ENCODE results near the gene FETUB.

Gene FETUB

GRCh38 chr3:186653080-186653707 lies 13.0 kb downstream of the FETUB start:
- Histone ChIP-seq H3K4me1 (ENCODE audit: control insufficient read depth, insufficient read depth, low read length, unreplicated experiment) (no peaks in the 10 kb centered on the region), H2AFZ (ENCODE audit: low read length, unreplicated experiment) (no peak overlapping the region), H3K79me2 (ENCODE audit: control insufficient read depth, insufficient read depth, low read length, unreplicated experiment) (no peaks in the 10 kb centered on the region), H3K27me3 (ENCODE audit: insufficient read depth, low read length) (peaks cover 85% of the 10 kb centered on the region), H3K4me3 (ENCODE audit: low read depth, low read length) (no peak overlapping the region), H3K36me3 (ENCODE audit: insufficient read depth, low read length) (no peaks in the 10 kb centered on the region), H3K27ac (ENCODE audit: low read depth, low read length) (no peak overlapping the region)

- Histone ChIP-seq H3K36me3 (ENCODE audit: insufficient read depth, low read length) (no peaks in the 10 kb centered on the region), H3K27me3 (ENCODE audit: insufficient read depth, low read length) (peaks cover 79% of the 10 kb centered on the region), H3K4me3 (ENCODE audit: low read depth, low read length) (no peak overlapping the region), H2AFZ (ENCODE audit: low read length, unreplicated experiment) (no peak overlapping the region), H3K27ac (ENCODE audit: low read depth, low read length) (no peak overlapping the region), H3K4me1 (ENCODE audit: control insufficient read depth, insufficient read depth, low read length, unreplicated experiment) (no peaks in the 10 kb centered on the region), H3K79me2 (ENCODE audit: control insufficient read depth, insufficient read depth, low read length, unreplicated experiment) (no peaks in the 10 kb centered on the region)
Measured at GRCh38 chr3:186653984-186654383, 13.8 kb downstream of the FETUB start.

- no peak overlapping the region for H3K27ac ChIP-seq (ENCODE audit: low read depth, low read length)
Measured at GRCh38 chr3:186663361-186664118, 23.3 kb downstream of the FETUB start.

GRCh38 chr3:186664119-186664495 lies 23.9 kb downstream of the FETUB start:
- H3K27ac ChIP-seq (ENCODE audit: low read depth, low read length): no peak overlapping the region
- H2AFZ ChIP-seq (ENCODE audit: low read length, unreplicated experiment): no peak overlapping the region
- H3K4me3 ChIP-seq (ENCODE audit: low read depth, low read length): no peak overlapping the region
- H3K27me3 ChIP-seq (ENCODE audit: insufficient read depth, low read length): peaks cover 47% of the 10 kb centered on the region
- no peaks in the 10 kb centered on the region for H3K79me2 ChIP-seq (ENCODE audit: control insufficient read depth, insufficient read depth, low read length, unreplicated experiment)
- no peaks in the 10 kb centered on the region for H3K4me1 ChIP-seq (ENCODE audit: control insufficient read depth, insufficient read depth, low read length, unreplicated experiment)
- no peaks in the 10 kb centered on the region for H3K36me3 ChIP-seq (ENCODE audit: insufficient read depth, low read length)

More at GRCh38 chr3:186663361-186664118, 23.3 kb downstream of the FETUB start:
- peaks cover 47% of the 10 kb centered on the region for H3K27me3 ChIP-seq (ENCODE audit: insufficient read depth, low read length)
- no peaks in the 10 kb centered on the region for H3K4me1 ChIP-seq (ENCODE audit: control insufficient read depth, insufficient read depth, low read length, unreplicated experiment)
- H3K79me2 ChIP-seq (ENCODE audit: control insufficient read depth, insufficient read depth, low read length, unreplicated experiment): no peaks in the 10 kb centered on the region
- H3K4me3 ChIP-seq (ENCODE audit: low read depth, low read length): no peak overlapping the region
- no peaks in the 10 kb centered on the region for H3K36me3 ChIP-seq (ENCODE audit: insufficient read depth, low read length)
- H2AFZ ChIP-seq (ENCODE audit: low read length, unreplicated experiment): no peak overlapping the region

GRCh38 chr3:186664506-186664905 lies 24.3 kb downstream of the FETUB start:
- H3K4me3 ChIP-seq (ENCODE audit: low read depth, low read length): no peak overlapping the region
- H3K27ac ChIP-seq (ENCODE audit: low read depth, low read length): no peak overlapping the region
- peaks cover 47% of the 10 kb centered on the region for H3K27me3 ChIP-seq (ENCODE audit: insufficient read depth, low read length)
- H3K79me2 ChIP-seq (ENCODE audit: control insufficient read depth, insufficient read depth, low read length, unreplicated experiment): no peaks in the 10 kb centered on the region
- no peaks in the 10 kb centered on the region for H3K4me1 ChIP-seq (ENCODE audit: control insufficient read depth, insufficient read depth, low read length, unreplicated experiment)
- H2AFZ ChIP-seq (ENCODE audit: low read length, unreplicated experiment): no peak overlapping the region
- no peaks in the 10 kb centered on the region for H3K36me3 ChIP-seq (ENCODE audit: insufficient read depth, low read length)

GRCh38 chr3:186665625-186666188 lies 25.5 kb downstream of the FETUB start, which contains the start of gene HRG:
HRG (plus strand) TSS chr3:186666014; CDS start chr3:186666032, 18 bp downstream.
- peaks cover 47% of the 10 kb centered on the region for H3K27me3 ChIP-seq (ENCODE audit: insufficient read depth, low read length)
- H3K79me2 ChIP-seq (ENCODE audit: control insufficient read depth, insufficient read depth, low read length, unreplicated experiment): no peaks in the 10 kb centered on the region
- H3K36me3 ChIP-seq (ENCODE audit: insufficient read depth, low read length): no peaks in the 10 kb centered on the region
- H3K4me3 ChIP-seq (ENCODE audit: low read depth, low read length): no peak within 1 kb of the TSS
- no peak within 1 kb of the TSS for H2AFZ ChIP-seq (ENCODE audit: low read length, unreplicated experiment)
- no peaks in the 10 kb centered on the region for H3K4me1 ChIP-seq (ENCODE audit: control insufficient read depth, insufficient read depth, low read length, unreplicated experiment)
- no peak within 1 kb of the TSS for H3K27ac ChIP-seq (ENCODE audit: low read depth, low read length)

- H3K4me1 ChIP-seq (ENCODE audit: control insufficient read depth, insufficient read depth, low read length, unreplicated experiment): no peaks in the 10 kb centered on the region
- no peak overlapping the region for H3K4me3 ChIP-seq (ENCODE audit: low read depth, low read length)
- H2AFZ ChIP-seq (ENCODE audit: low read length, unreplicated experiment): no peak overlapping the region
- H3K27ac ChIP-seq (ENCODE audit: low read depth, low read length): no peak overlapping the region
- no peaks in the 10 kb centered on the region for H3K36me3 ChIP-seq (ENCODE audit: insufficient read depth, low read length)
- H3K27me3 ChIP-seq (ENCODE audit: insufficient read depth, low read length): peaks cover 66% of the 10 kb centered on the region
- no peaks in the 10 kb centered on the region for H3K79me2 ChIP-seq (ENCODE audit: control insufficient read depth, insufficient read depth, low read length, unreplicated experiment)
Measured at GRCh38 chr3:186668426-186668825, 28.2 kb downstream of the FETUB start.

GRCh38 chr3:186669378-186670084 lies 29.3 kb downstream of the FETUB start:
- no peak overlapping the region for H2AFZ ChIP-seq (ENCODE audit: low read length, unreplicated experiment)
- H3K4me1 ChIP-seq (ENCODE audit: control insufficient read depth, insufficient read depth, low read length, unreplicated experiment): no peaks in the 10 kb centered on the region
- no peak overlapping the region for H3K4me3 ChIP-seq (ENCODE audit: low read depth, low read length)
- no peak overlapping the region for H3K27ac ChIP-seq (ENCODE audit: low read depth, low read length)
- H3K79me2 ChIP-seq (ENCODE audit: control insufficient read depth, insufficient read depth, low read length, unreplicated experiment): no peaks in the 10 kb centered on the region
- H3K27me3 ChIP-seq (ENCODE audit: insufficient read depth, low read length): peaks cover 66% of the 10 kb centered on the region
- no peaks in the 10 kb centered on the region for H3K36me3 ChIP-seq (ENCODE audit: insufficient read depth, low read length)

- H3K4me1 ChIP-seq (ENCODE audit: control insufficient read depth, insufficient read depth, low read length, unreplicated experiment): no peaks in the 10 kb centered on the region
- H3K4me3 ChIP-seq (ENCODE audit: low read depth, low read length): no peak overlapping the region
- no peak overlapping the region for H3K27ac ChIP-seq (ENCODE audit: low read depth, low read length)
- H3K36me3 ChIP-seq (ENCODE audit: insufficient read depth, low read length): no peaks in the 10 kb centered on the region
- H3K79me2 ChIP-seq (ENCODE audit: control insufficient read depth, insufficient read depth, low read length, unreplicated experiment): no peaks in the 10 kb centered on the region
- peaks cover 66% of the 10 kb centered on the region for H3K27me3 ChIP-seq (ENCODE audit: insufficient read depth, low read length)
- no peak overlapping the region for H2AFZ ChIP-seq (ENCODE audit: low read length, unreplicated experiment)
Measured at GRCh38 chr3:186670155-186670554, 30.0 kb downstream of the FETUB start.

GRCh38 chr3:186671051-186671450 lies 30.9 kb downstream of the FETUB start:
- Histone ChIP-seq H3K4me3 (ENCODE audit: low read depth, low read length) (no peak overlapping the region), H3K36me3 (ENCODE audit: insufficient read depth, low read length) (no peaks in the 10 kb centered on the region), H3K79me2 (ENCODE audit: control insufficient read depth, insufficient read depth, low read length, unreplicated experiment) (no peaks in the 10 kb centered on the region), H3K27ac (ENCODE audit: low read depth, low read length) (no peak overlapping the region), H3K4me1 (ENCODE audit: control insufficient read depth, insufficient read depth, low read length, unreplicated experiment) (no peaks in the 10 kb centered on the region), H3K27me3 (ENCODE audit: insufficient read depth, low read length) (peaks cover 66% of the 10 kb centered on the region), H2AFZ (ENCODE audit: low read length, unreplicated experiment) (no peak overlapping the region)

Data from ACC112 (cell line).